Measurements from ENCODE around the gene RAB33B.

The RAB33B gene

DNA sequence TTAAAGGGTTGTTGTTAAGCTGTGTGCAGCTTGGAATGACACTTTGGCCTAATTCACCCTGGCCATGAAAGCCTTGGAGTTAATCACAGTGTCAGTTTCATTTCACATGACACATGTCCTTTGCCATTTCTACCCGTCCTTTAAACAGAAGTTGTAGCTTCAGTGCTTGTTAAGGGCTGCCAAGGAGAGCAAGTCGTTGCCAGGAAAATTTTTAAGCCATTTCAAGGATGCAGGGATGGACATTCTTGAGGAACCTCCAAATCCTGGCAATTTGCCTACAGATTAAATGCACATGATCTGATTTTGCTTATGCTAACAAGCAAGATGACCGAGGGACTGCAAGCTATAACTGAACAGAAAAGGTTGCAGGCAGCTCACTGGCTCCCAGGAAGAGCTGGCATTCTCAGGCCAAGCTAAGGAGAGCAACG, 61.6 kb downstream of the RAB33B start:
- in situ Hi-C loops (cut with HindIII; ENCODE audit: low pct_ligation_motif_present, low sequenced_read_pairs) = no loop called here
- no peak overlapping the region for H3K27ac ChIP-seq
- H3K36me3 ChIP-seq (replicated peaks) = peaks cover 53% of the 10 kb centered on the region

GRCh38 chr4:139521754-139522401, 68.0 kb downstream of the RAB33B start:
- in situ Hi-C loops (cut with HindIII; ENCODE audit: low pct_ligation_motif_present, low sequenced_read_pairs) = no loop called here
- DNase-seq = no peak
- TF ChIP-seq CTCF (IDR thresholded peaks at IDR 0.05; ENCODE audit: low read depth, low read length, missing control alignments) = no peak
- Histone ChIP-seq H3K4me3 (ENCODE audit: low read depth, low read length) (no peak overlapping the region), H3K36me3 (replicated peaks) (peaks cover 59% of the 10 kb centered on the region), H3K27me3 (replicated peaks) (no peaks in the 10 kb centered on the region), H3K27ac (no peak overlapping the region)

More for the DNA sequence above, 61.6 kb downstream of the RAB33B start:
- Histone ChIP-seq H3K27me3 (replicated peaks) (no peaks in the 10 kb centered on the region), H3K4me3 (ENCODE audit: low read depth, low read length) (no peak overlapping the region)
- TF ChIP-seq CTCF (IDR thresholded peaks at IDR 0.05; ENCODE audit: low read depth, low read length, missing control alignments) = no peak
- DNase-seq = no peak

DNA sequence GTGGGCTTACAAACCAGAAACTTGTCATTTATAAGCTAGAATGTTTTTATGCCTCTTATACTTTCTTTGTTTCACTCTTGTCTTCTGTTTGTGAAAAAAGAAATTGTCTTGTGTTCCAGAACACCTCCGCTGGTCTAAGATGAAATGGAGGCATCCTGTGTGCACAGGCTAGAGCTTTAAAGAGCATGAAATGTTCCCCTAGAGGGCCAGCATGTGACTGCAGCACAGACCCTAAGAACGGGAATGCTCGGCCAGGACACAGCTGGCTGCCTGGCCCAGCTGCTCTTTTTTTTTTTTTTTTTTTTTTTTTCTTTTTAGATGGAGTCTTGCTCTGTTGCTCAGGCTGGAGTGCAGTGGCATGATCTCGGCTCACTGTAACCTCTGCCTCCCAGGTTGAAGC, 68.5 kb downstream of the RAB33B start:
- DNase-seq = no peak
- in situ Hi-C loops (cut with HindIII; ENCODE audit: low pct_ligation_motif_present, low sequenced_read_pairs) = no loop called here
- TF ChIP-seq CTCF (IDR thresholded peaks at IDR 0.05; ENCODE audit: low read depth, low read length, missing control alignments) = no peak
- peaks cover 56% of the 10 kb centered on the region for H3K36me3 ChIP-seq (replicated peaks)
- H3K4me3 ChIP-seq (ENCODE audit: low read depth, low read length) = no peak overlapping the region
- no peaks in the 10 kb centered on the region for H3K27me3 ChIP-seq (replicated peaks)
- no peak overlapping the region for H3K27ac ChIP-seq

- DNase-seq = no peak
- H3K27ac ChIP-seq = no peak overlapping the region
- H3K27me3 ChIP-seq (replicated peaks) = no peaks in the 10 kb centered on the region
- peaks cover 56% of the 10 kb centered on the region for H3K36me3 ChIP-seq (replicated peaks)
- TF ChIP-seq CTCF (IDR thresholded peaks at IDR 0.05; ENCODE audit: low read depth, low read length, missing control alignments) = no peak
- in situ Hi-C loops (cut with HindIII; ENCODE audit: low pct_ligation_motif_present, low sequenced_read_pairs) = no loop called here
- no peak overlapping the region for H3K4me3 ChIP-seq (ENCODE audit: low read depth, low read length)
Observed at GRCh38 chr4:139523076-139523475, 69.2 kb downstream of the RAB33B start.

DNA sequence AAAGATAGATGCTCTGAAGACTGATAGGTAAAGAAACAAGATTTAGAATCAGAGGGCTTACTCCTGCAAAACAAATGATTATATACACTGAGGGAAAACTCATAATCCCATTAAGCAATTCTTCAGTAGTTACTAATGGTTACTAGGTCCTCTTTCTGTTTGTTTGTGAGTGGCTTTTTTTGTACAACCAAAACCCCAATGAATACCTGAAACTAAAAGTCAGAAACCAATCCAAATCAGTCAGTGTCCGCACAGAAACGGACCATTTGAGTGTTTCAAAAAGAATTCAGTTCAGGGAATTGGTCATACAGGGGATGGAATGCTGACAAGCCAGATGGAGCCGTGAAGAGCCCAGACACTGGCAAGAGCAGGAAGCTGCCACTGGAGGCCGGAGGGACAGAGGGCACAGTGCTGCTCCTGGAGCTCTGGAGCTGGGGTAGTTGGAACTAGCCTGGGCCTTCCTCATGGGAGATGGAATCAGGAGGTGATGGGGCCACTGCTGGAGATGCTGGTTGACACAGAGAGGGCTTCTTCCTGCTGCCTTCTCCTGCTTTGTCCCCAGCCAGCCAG, 70.2 kb downstream of the RAB33B start:
- Histone ChIP-seq H3K27ac (no peak overlapping the region), H3K36me3 (replicated peaks) (peaks cover 59% of the 10 kb centered on the region)
- TF ChIP-seq CTCF (IDR thresholded peaks at IDR 0.05; ENCODE audit: low read depth, low read length, missing control alignments) = no peak

DNA sequence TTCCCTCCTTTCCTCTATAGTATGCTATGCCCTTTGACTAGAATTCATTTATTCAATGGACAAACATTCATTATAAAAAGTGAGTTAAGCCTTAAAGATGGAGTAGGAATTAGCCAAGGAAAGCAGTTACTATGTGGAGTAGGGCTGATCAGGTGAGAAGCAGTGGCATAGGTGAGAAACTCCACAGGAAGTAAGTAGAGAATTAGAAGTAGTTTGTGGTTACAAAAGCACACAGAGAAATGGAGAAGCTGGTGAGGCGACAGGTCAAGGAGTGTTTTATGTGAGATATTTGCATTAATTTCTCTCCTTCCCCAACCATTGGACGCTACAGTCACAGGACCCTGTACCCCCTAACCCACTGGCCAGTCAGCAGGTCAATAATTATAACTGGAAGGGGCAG, 71.5 kb downstream of the RAB33B start:
- DNase-seq = no peak

More for the DNA sequence above, 70.2 kb downstream of the RAB33B start:
- no peaks in the 10 kb centered on the region for H3K27me3 ChIP-seq (replicated peaks)
- DNase-seq = no peak
- in situ Hi-C loops (cut with HindIII; ENCODE audit: low pct_ligation_motif_present, low sequenced_read_pairs) = no loop called here
- no peak overlapping the region for H3K4me3 ChIP-seq (ENCODE audit: low read depth, low read length)

More for the DNA sequence above, 71.5 kb downstream of the RAB33B start:
- in situ Hi-C loops (cut with HindIII; ENCODE audit: low pct_ligation_motif_present, low sequenced_read_pairs) = no loop called here
- H3K27ac ChIP-seq = no peak overlapping the region
- no peak for TF ChIP-seq CTCF (IDR thresholded peaks at IDR 0.05; ENCODE audit: low read depth, low read length, missing control alignments)
- no peaks in the 10 kb centered on the region for H3K27me3 ChIP-seq (replicated peaks)
- H3K36me3 ChIP-seq (replicated peaks) = peaks cover 47% of the 10 kb centered on the region
- no peak overlapping the region for H3K4me3 ChIP-seq (ENCODE audit: low read depth, low read length)
